NCI-H2196 (cell line): Measurements from ENCODE around the gene TRIP12.
"Not testable (repeated sequence)": the region's sequence is repeated elsewhere in the genome, so short reads cannot be mapped to it uniquely, and the experiment has no call there.

Experiments
- DNase-seq: peaks from one replicate; lab custom pipeline; 2025; ENCODE audit not compliant: unreplicated experiment; lab: John Stamatoyannopoulos, UW

Gene TRIP12

GRCh38 chr2:229725716-229726574 is 195.9 kb downstream of the TRIP12 start:
- DNase-seq: no peak

GRCh38 chr2:229723192-229723591 is 198.6 kb downstream of the TRIP12 start:
- not testable (repeated sequence) for DNase-seq

GRCh38 chr2:229719926-229720647 is 201.7 kb downstream of the TRIP12 start:
- no peak for DNase-seq

GRCh38 chr2:229718057-229718456 is 203.8 kb downstream of the TRIP12 start:
- no peak for DNase-seq

GRCh38 chr2:229715895-229716507 is 205.8 kb downstream of the TRIP12 start:
- DNase-seq: peak; percentile 73

GRCh38 chr2:229714736-229715541 is 206.9 kb downstream of the TRIP12 start:
- DNase-seq: peak; percentile 33

GRCh38 chr2:229714080-229714735 is 207.6 kb downstream of the TRIP12 start, which contains the start of gene DNER:
TSS of gene DNER (minus strand) at chr2:229714555. CDS start at chr2:229714423, 132 bp downstream.
- DNase-seq: peak; percentile 67
